Upper lobe of left lung (tissue), 4 donors: ENCODE data around the gene CTSO.

Experiments
- EP300 ChIP-seq, 4 donors: sonication (generic); formaldehyde crosslinking; IDR thresholded peaks; one replicate each; pipeline ENCODE4 v1.5.1; 2017; ENCODE audit warnings: antibody characterized with exemption in 4 of 4, control low read depth in 2 of 4
- POLR2A ChIP-seq, 4 donors: fragments of 450-650 bp; IDR thresholded peaks; one replicate each; pipeline ENCODE4 v1.5.1; 2016 to 2017; ENCODE audit warnings: antibody characterized with exemption in 4 of 4, mild to moderate bottlenecking in 2 of 4
- POLR2AphosphoS5 ChIP-seq, 2 donors: sonication (generic); formaldehyde crosslinking; IDR thresholded peaks; one replicate each; pipeline ENCODE4 v1.5.1; 2017; ENCODE audit warnings: antibody characterized with exemption in 2 of 2
- TF ChIP-seq, protein P1 (sequence below), 6 experiments: fragments of 450-650 bp in 4 of 6; fragments of 200-600 bp in 2 of 6; sonication (generic) in 2 of 6; IDR thresholded peaks; one replicate each; pipeline ENCODE4 v1.5.1; 2016 to 2019; ENCODE audit warnings: antibody characterized with exemption in 6 of 6

DNA sequence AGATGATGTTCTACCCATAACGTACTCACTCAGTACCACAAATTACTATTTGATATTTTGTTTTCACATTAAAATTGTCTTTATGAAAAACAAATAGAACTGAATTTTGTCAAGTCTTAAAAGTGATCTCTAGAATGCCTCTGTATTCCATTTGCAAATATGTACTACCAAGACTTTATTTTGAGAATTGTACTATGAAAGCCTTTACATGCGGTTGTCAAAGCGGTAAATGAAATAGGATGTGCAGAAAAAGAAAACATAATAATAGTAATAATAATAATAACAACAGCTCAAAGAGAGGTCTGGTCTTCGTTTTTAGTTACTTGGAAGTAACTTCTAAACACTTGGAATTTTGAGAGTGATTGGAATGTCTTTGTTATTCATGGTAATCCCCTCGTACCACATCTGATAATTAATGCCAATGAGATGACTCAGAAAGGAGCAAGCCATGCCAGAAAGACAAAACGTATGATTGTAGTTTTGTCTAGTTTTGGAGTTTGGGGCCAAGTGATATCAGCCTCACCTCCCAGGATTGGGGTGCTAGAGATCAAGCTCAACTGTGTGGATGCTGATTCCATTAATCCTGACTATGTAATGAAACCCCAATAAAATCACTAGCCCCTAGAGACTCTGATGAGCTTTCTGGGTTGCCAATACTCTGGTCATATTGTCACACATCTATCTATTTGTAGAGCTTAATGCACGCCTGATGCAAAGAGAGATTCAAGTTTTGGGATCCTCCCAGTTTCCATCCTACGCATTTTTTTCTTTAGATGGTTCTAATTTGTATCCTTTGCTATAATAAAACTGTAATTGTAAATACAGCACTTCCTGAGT lies 20.2 kb upstream of the CTSO start:
- TF ChIP-seq, protein P1, sequence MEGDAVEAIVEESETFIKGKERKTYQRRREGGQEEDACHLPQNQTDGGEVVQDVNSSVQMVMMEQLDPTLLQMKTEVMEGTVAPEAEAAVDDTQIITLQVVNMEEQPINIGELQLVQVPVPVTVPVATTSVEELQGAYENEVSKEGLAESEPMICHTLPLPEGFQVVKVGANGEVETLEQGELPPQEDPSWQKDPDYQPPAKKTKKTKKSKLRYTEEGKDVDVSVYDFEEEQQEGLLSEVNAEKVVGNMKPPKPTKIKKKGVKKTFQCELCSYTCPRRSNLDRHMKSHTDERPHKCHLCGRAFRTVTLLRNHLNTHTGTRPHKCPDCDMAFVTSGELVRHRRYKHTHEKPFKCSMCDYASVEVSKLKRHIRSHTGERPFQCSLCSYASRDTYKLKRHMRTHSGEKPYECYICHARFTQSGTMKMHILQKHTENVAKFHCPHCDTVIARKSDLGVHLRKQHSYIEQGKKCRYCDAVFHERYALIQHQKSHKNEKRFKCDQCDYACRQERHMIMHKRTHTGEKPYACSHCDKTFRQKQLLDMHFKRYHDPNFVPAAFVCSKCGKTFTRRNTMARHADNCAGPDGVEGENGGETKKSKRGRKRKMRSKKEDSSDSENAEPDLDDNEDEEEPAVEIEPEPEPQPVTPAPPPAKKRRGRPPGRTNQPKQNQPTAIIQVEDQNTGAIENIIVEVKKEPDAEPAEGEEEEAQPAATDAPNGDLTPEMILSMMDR (IDR thresholded peaks at IDR 0.05) = no peak
- TF ChIP-seq POLR2A (IDR thresholded peaks at IDR 0.05) (no peak), EP300 (IDR thresholded peaks at IDR 0.05) (no peak), POLR2AphosphoS5 (IDR thresholded peaks at IDR 0.05) (no peak)
